Choroid plexus epithelial cell (primary cell): Measurements from ENCODE around the gene LY6G6D.

Experiments used
- DNase-seq: peaks from one replicate; pipeline ENCODE4 v3.0.0-alpha.2; 2010; ENCODE audit warnings: low read depth
- H3K4me3 ChIP-seq: 2 replicates; pipeline ENCODE4 v1.5.1; 2011; ENCODE audit warnings: low read depth, mild to moderate bottlenecking, control low read depth, low read length, moderate library complexity
- CTCF ChIP-seq: conservative IDR thresholded peaks from 2 replicates; pipeline ENCODE4 v1.5.1; 2011; ENCODE audit warnings: low read depth, mild to moderate bottlenecking, control low read depth, inconsistent platforms, low read length, moderate library complexity

The LY6G6D gene

GRCh38 chr6:31711233-31711632, 3.9 kb upstream of the LY6G6D start:
- no peak for TF ChIP-seq CTCF
- DNase-seq = no peak
- H3K4me3 ChIP-seq = no peak overlapping the region

- no peak for DNase-seq
- no peak overlapping the region for H3K4me3 ChIP-seq
- TF ChIP-seq CTCF = no peak
These were observed 2.9 kb upstream of the LY6G6D start for GRCh38 chr6:31712296-31712695.

GRCh38 chr6:31713465-31713864, 1.7 kb upstream of the LY6G6D start:
- no peak overlapping the region for H3K4me3 ChIP-seq
- no peak for TF ChIP-seq CTCF
- DNase-seq = no peak

DNA sequence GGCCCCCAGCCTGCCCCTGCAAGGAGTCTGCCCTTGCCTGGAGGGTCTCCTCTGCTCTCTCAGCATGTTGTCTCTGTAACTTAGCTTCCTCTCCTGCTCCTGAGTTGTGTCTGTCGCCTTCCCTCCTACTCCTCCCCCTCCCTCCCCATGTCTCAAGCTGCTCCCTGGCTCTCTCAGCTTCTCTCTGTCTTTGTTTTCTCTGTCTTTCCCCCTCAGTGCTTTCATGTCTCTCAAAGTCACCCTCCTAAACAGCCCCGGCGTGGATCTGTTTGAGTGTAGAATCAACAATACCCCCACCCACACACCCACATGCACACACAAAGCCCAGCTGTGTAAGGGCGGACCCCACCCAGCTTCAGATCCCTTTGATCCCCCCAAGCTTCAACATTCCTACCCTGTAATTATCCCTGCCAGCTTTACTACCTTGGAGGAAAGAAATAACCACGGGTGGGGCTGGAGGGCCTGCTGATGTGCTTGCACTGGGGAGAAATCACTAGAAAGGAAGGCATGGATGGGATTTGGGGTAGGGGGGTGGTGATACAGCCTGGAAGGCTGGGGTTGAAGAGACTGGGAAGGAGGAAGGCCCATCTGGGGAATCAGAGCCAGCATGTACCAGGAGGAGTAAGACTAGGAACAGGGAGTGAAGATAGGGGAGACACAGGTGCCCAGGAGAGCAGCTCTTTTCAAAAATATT, 1.0 kb upstream of the LY6G6D start:
- H3K4me3 ChIP-seq = no peak overlapping the region
- DNase-seq = no peak
- TF ChIP-seq CTCF = no peak

DNA sequence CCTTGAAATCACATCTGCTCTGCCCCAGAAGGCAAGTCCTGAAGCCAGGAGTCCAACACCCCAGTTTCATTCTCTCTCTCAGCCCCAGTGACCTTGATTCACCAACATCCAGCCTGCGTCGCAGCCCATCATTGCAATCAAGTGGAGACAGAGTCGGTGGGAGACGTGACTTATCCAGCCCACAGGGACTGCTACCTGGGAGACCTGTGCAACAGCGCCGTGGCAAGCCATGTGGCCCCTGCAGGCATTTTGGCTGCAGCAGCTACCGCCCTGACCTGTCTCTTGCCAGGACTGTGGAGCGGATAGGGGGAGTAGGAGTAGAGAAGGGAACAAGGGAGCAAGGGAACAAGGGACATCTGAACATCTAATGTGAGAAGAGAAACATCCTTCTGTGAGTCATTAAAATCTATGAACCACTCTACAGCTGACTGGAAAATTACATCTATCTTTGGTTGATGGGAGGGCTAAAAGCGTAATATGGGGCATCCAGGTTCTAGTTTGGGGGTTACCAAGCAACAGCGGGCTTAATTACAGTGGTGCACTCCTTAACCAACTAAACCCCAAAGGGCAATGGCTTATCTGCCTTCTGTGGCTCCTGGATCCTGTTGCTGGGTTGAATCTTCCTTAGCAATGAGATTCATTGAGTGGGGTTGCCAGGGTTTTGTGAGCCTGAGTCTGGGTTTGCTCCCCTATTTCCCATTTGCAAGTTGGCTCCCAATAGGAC, 2.5 kb downstream of the LY6G6D start:
- TF ChIP-seq CTCF = no peak
- DNase-seq = no peak
- no peak overlapping the region for H3K4me3 ChIP-seq

DNA sequence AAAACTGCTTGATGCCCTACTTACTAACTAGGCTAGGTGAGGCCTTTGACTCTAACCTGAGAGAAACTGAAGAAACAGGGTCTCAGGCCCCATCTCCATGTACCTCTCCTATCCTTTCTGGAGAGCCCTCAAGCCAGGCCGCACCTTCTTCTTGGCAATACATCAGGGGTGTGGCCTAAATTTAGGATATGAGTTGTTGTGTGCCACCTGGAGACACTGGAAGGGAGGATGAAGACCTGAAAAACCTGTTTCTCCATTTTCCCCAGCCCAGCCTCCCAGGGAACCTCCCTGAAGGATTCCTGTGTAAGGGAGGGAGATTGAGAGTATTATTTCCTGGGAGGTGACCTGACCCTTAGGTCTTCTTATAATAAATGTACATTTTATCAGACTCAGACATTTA, 3.1 kb downstream of the LY6G6D start:
- H3K4me3 ChIP-seq = no peak overlapping the region
- DNase-seq = no peak
- no peak for TF ChIP-seq CTCF

DNA sequence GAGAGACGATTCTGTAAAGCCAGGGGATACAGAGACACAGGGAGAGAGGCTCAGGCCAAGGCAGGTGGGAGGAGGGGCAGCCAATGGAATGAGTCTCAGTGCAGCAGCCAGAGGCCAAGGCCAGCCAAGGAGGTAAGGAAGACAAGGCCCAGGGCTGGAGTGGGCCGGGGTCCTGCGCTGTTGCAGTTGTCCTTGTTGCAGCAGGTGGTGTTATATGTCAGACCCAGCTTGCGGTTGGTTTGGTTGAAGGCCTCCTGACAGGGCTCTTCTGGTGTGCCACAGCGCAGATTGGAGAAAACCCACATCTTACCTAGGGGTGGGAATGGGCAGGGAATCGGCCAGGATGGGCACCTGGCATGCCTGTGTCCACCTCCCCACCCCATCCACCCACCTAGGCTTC, 3.9 kb downstream of the LY6G6D start:
- no peak overlapping the region for H3K4me3 ChIP-seq
- no peak for DNase-seq
- no peak for TF ChIP-seq CTCF
